PFSK-1 (cell line): ENCODE measurements around the gene ITLN1.

Experiments
- POLR2AphosphoS5 ChIP-seq: IDR thresholded peaks from 2 replicates; pipeline ENCODE4 v1.6.1; 2012; ENCODE audit warnings: low read depth, mild to moderate bottlenecking, control low read depth, low read length, moderate library complexity
- TAF1 ChIP-seq: IDR thresholded peaks from 2 replicates; pipeline ENCODE4 v1.6.1; 2012; ENCODE audit warnings: low read length, control low read depth, borderline replicate concordance; ENCODE audit not compliant: insufficient read depth
- TF ChIP-seq, protein P1 (sequence below), 2 experiments: IDR thresholded peaks; 2 replicates each; pipeline versions ENCODE4 v1.6.1 to v1.8.0; 2011 to 2012; ENCODE audit warnings: low read depth in 2 of 2, low read length in 2 of 2, control low read depth in 1 of 2, inconsistent platforms in 1 of 2, mild to moderate bottlenecking in 1 of 2, moderate library complexity in 1 of 2; ENCODE audit not compliant: insufficient read depth in 1 of 2

DNA sequence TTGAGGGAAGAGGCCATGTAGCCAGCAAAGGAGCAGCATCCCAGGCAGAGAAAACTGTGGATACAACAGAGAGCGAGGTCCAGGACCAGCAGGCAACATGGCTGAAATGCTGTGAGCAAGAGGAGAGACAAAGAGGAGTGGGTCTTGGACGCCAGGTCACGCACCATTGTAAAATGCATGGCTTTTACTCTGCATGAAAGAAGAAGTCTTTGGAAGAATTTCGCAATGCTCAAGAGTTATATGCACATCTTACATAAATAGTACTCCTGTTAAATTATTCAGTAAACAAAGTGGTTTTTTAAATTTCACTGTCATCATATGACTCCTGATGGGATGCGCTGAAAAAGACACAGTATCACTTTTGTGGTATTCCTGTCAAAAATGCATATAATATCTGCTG, 25.8 kb downstream of the ITLN1 start:
- TF ChIP-seq TAF1 (no peak), POLR2AphosphoS5 (no peak)
- TF ChIP-seq, protein P1, sequence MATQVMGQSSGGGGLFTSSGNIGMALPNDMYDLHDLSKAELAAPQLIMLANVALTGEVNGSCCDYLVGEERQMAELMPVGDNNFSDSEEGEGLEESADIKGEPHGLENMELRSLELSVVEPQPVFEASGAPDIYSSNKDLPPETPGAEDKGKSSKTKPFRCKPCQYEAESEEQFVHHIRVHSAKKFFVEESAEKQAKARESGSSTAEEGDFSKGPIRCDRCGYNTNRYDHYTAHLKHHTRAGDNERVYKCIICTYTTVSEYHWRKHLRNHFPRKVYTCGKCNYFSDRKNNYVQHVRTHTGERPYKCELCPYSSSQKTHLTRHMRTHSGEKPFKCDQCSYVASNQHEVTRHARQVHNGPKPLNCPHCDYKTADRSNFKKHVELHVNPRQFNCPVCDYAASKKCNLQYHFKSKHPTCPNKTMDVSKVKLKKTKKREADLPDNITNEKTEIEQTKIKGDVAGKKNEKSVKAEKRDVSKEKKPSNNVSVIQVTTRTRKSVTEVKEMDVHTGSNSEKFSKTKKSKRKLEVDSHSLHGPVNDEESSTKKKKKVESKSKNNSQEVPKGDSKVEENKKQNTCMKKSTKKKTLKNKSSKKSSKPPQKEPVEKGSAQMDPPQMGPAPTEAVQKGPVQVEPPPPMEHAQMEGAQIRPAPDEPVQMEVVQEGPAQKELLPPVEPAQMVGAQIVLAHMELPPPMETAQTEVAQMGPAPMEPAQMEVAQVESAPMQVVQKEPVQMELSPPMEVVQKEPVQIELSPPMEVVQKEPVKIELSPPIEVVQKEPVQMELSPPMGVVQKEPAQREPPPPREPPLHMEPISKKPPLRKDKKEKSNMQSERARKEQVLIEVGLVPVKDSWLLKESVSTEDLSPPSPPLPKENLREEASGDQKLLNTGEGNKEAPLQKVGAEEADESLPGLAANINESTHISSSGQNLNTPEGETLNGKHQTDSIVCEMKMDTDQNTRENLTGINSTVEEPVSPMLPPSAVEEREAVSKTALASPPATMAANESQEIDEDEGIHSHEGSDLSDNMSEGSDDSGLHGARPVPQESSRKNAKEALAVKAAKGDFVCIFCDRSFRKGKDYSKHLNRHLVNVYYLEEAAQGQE (IDR thresholded peaks at IDR 0.05; ENCODE audit: insufficient read depth in 1 of 2, low read depth in 2 of 2, low read length in 2 of 2) = no peak
